HG02885 (cell line): ENCODE results near the gene IRAK4.
"Not testable (repeated sequence)": the region's sequence is repeated elsewhere in the genome, so short reads cannot be mapped to it uniquely, and the experiment has no call there.

Experiments
- ATAC-seq: cut with Tn5 transposase; IDR thresholded peaks from one replicate; pipeline ENCODE4 v1.9.1; 2021; ENCODE audit warnings: mild to moderate bottlenecking; ENCODE audit not compliant: unreplicated experiment, poor library complexity

Gene IRAK4

GRCh38 chr12:43758728-43759563, at the start of gene IRAK4, which contains the start of gene PUS7L:
IRAK4 (plus strand) TSS chr12:43758951; CDS start chr12:43768112, 9,161 bp downstream.
PUS7L (minus strand) TSS chr12:43758790; CDS start chr12:43755245, 3,545 bp downstream.
- peak; percentile 93 for ATAC-seq

DNA sequence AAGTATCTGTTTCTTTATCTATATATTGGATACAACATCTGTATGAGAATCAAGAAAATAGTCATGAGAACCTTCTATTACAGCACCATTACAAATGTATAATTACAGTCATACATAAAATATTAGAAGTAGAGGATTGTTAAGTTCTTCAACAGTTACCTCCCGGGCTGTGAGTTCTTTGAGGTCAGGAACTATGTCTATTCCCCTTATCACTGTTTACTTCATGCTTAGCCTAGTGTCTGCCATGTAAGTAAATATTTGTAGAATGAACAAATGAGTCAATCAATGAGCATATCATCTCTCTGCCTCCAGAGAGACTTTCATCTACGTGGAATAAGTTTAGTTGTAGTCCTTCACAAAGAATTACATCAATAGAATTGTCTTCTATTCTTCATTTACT, 47.4 kb upstream of the IRAK4 start:
- ATAC-seq: no peak

DNA sequence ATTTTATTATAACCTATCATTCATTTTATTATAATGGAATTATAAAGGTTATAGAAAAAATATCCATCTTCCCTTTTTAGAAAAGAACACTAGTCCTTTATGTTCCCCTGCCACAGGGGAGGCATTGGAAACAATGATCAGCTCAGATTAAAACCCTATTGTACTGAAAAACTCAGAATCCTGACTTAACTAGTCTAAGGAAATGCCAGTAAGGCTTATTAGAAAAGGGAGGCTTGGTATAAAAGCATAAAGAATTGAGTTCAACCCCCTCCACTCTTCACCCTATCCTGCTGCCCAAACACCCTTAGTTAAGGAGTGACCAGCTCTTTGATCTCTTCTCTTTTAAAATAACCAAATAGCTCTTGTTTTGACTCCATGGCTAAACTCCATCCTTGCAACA, 36.1 kb upstream of the IRAK4 start:
- ATAC-seq: no peak

DNA sequence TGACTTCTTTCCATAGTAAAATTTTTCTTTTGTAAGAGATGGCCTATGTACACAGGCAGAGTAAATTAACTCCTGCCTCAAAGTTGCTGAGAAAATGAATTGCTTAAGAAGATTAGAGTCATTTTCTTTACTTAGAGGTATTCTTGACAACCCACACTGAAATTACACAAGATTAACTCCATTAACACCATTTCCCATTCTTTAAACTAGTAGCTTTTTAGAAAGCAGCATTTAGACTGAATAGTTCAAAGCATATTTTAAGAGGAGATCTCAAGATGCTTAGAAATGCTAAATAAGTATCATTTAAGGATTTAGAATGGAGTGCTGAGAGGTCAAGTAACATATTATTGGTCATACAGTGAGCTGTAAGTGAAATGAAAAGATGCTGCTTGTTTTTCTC, 35.6 kb upstream of the IRAK4 start:
- ATAC-seq: no peak

- no peak for ATAC-seq
Measured at GRCh38 chr12:43728117-43728516, 30.6 kb upstream of the IRAK4 start.

DNA sequence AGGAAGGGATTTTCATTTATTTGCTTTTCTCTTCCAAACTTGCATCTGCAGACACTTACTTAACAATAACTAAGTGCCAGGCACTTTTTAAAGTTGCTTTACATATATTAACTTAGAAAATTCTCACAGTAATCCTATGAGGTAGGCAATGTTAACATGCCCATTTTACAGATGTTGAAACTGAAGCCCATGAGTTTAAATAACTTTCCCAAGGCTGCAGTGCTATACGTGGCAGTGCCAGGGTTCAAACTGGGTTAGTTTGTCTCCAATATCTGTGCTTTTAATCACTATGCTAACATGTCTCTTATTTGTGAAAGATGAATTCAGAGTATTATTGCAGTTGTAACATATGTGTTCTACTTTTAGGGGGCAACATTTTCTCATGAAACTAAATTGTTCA, 30.1 kb upstream of the IRAK4 start:
- ATAC-seq: no peak

DNA sequence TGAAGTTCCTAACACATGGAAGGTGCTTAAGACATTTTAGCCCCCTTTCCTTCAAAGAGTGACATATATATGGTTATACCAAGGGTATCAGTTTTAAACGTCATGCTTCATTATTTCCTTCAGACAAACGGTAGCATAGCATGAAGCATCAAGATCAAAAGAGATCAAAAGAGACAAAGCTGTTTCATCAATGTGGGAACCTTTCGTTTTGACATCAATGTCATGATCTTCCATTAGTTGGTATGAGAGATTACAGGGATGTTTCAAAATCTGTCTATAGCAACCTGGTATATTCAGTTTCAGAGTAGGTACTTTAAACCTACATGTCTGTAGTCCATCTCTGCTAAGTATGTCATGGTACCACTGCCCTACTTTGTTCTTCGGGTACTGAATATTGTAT, 28.5 kb upstream of the IRAK4 start:
- no peak for ATAC-seq

GRCh38 chr12:43733687-43734086, 25.1 kb upstream of the IRAK4 start:
- no peak for ATAC-seq

DNA sequence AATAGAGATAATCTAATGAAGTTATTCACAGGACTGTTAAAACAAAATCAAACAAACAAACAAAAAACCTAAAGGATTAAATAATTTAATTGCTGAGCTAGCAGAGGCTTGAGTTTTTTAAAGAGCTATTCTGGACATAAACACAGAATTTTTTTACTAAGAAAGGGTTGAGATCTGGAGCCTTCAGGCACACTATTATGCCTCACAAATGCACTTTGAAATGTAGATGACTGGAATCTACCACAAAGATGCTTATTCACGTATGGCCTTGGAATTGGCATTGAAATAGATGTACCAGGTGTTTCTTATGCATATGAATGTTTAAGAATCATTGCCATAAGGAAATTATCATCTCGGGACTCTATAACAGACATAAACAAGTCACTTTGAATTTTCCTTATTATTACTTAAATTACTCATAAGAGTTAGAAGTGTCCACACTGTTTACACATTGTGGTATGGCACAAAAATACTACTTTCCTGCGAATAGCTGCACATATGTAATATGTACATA, 21.8 kb upstream of the IRAK4 start:
- ATAC-seq: no peak

- no peak for ATAC-seq
Measured at GRCh38 chr12:43737646-43738045, 21.1 kb upstream of the IRAK4 start.

GRCh38 chr12:43740511-43741100, 18.1 kb upstream of the IRAK4 start:
- peak; percentile 88 for ATAC-seq

- ATAC-seq: no peak
Measured at GRCh38 chr12:43742106-43742505, 16.6 kb upstream of the IRAK4 start.

- ATAC-seq: no peak
Measured at GRCh38 chr12:43744826-43745225, 13.9 kb upstream of the IRAK4 start.

DNA sequence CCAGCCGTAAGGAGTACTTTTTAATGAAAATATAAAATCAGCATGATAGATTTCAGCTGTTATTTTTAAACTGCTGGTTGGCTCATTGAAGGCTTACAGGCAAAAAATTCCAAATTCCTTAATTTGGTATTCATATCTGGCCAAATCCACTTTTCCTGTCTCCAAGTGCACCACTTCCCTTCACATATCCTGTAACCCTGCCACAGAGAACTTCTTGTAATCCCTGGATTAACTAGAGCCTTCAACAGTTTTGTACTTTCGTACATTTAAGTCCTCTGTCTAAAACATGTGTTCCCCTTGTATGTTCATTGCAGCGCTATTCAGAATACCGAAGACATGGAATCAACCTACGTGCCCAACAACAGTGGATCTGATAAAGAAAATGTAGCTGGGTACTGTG, 9.7 kb upstream of the IRAK4 start:
- ATAC-seq: no peak

DNA sequence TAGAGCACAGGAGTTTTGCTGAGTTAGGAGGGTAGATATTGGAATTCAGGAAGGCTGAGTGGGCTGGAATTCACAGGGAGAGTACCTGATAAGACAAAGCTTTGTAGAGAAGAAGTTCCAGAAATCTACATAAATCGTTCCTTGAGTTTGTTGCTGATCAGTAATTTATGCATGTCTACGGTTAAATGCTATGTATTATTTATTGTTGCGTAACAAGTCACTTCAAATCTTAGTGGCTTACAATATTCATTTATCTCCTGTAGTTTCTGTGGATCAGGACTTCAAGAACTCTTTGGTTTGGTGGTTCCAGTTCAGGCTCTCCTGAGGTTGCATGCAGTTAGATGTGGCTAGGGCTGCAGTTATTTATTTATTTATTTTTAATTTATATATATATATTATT, 7.9 kb upstream of the IRAK4 start:
- no peak for ATAC-seq

- ATAC-seq: not testable (repeated sequence)
Measured at GRCh38 chr12:43751360-43751759, 7.4 kb upstream of the IRAK4 start.

DNA sequence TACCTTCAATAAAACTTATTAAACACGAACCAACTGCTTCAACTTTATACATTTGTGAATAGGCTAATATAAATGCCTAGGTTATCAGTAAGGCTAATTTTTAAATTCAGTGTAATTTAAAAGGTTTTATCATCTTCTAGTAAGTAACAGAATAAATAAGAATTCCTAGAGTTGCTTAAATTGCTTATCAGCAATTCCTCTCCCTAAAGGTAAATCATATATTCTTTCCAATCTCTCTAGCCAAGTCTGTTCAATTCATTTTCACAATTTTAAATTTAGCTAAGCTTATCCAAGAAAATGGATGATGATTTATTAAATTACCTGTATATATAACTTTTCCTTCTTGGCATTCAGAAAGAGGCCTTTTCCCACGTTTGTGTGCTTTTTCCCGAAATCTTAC, 4.7 kb upstream of the IRAK4 start:
- no peak for ATAC-seq

DNA sequence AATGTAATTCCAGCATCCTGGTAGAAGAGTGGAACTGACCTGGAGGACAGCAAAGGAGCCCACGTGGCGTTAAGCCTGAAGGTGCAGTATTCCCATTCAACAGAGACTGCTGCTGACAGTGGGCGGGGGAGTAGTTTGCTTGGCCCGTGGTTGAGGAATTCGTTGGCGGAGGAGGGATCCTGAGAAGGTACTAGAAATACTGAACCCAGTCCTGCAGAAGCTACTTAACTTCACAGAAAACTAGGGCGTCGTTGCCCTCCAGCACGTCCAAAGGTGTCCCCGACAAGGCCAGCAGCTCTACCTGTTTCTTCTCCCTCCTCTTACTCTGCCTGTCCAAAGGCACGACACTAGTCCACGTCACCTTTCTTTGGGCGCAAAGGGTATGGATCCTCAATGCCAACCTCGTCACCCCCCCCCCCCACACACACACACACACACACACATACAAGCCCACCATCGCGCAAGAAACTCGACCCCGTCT, 464 bp upstream of the IRAK4 start:
- peak; percentile 1 for ATAC-seq

DNA sequence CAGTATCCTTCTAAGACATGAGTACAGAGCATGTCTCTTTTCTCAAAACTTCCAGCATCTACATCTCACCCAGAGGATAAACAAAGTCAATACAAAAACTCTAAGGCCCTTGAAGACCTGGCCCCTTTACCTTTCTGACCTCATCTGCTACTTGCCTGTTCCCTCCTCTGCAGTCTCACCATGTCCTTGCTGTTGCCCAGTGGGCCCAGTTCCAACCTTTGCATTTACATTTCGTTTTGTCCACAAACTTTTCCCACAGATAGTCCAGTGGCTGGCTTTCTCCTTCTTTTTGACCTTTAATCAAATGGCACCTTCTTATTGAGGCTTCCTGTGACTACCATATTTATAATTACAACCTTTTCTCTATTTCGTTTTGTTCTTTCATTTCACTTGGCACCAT, 1.6 kb downstream of the IRAK4 start:
- ATAC-seq: no peak

DNA sequence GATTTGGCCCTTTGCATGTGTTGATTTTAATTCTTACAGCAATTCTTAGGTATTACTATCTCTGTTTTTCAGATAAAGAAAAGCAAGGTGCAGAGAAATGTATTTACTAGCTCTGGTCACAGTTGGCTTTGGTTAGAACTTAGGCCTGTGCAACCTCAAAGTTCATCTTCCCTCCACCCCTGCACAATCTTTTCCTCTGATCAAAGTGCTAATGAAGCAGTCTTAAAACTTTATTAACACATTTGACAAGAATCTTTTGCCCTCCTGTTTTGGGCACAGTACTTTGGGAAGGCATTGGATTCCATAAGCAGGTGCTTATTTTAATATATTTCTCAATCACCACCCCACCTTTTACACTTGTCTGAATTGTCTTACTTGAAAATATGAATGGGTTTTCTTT, 2.7 kb downstream of the IRAK4 start:
- ATAC-seq: no peak

DNA sequence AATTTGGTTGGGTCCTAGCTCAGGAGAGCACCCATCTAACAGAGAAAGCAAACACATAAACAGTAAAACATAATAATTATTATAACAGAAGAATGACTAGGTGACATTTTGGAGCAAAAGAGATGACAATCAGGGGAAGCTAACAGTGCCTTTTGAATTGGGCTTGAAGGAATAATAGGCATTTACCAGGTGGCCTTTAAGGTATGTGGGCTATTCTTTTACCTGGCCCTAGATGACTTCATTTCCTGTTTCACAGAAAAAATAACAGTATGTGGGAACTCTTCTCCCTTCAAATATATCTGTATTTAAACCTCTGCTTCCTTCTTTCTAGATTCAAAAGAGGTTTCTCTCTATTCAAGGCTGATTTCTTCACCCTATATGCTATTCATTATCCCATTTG, 3.8 kb downstream of the IRAK4 start:
- no peak for ATAC-seq

GRCh38 chr12:43763769-43764168, 5.0 kb downstream of the IRAK4 start:
- no peak for ATAC-seq
